ENCODE results near the gene SLC16A4. TPM values are rescaled to one million over a fixed set of nuclear protein-coding genes. Genes with fewer than 3 reads are reported as not detected.
A peak's percentile ranks its signal among the peaks of the same experiment; 100 is the strongest.

The SLC16A4 gene
- total RNA-seq, 1 donor = 76.0 TPM

DNA sequence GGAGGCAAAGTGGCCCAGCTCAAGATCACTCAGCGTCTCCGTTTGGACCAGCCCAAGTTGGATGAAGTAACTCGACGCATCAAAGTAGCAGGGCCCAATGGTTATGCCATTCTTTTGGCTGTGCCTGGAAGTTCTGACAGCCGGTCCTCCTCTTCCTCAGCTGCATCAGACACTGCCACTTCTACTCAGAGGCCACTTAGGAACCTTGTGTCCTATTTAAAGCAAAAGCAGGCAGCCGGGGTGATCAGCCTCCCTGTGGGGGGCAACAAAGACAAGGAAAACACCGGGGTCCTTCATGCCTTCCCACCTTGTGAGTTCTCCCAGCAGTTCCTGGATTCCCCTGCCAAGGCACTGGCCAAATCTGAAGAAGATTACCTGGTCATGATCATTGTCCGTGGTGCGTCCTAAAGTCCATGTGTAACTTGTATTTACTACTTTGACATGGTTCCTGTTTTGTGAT, 48.9 kb downstream of the SLC16A4 start:
- peak overlapping the region; percentile 87 for H3K4me2 ChIP-seq (ENCODE audit: insufficient read depth, low read length)
- no peaks in the 10 kb centered on the region for H3K9me3 ChIP-seq (ENCODE audit: low read depth, low read length)
- H3K4me3 ChIP-seq (ENCODE audit: insufficient read depth, low read length) = peak overlapping the region; percentile 31
- peaks cover 76% of the 10 kb centered on the region for H3K79me2 ChIP-seq (ENCODE audit: insufficient read depth, low read length)
- peaks cover 30% of the 10 kb centered on the region for H3K36me3 ChIP-seq (ENCODE audit: insufficient read depth, low read length)
- no peak overlapping the region for H3K27ac ChIP-seq (ENCODE audit: low read depth, low read length)
- peaks cover 51% of the 10 kb centered on the region for H3K4me1 ChIP-seq (ENCODE audit: insufficient read depth, low read length)
- peaks cover 41% of the 10 kb centered on the region for H4K20me1 ChIP-seq (ENCODE audit: insufficient read depth, low read length)
- H2AFZ ChIP-seq (ENCODE audit: low read length) = no peak overlapping the region
- no peak for DNase-seq (ENCODE audit: insufficient read length, low spot score, missing footprints)
- H3K27me3 ChIP-seq (ENCODE audit: insufficient read depth, low read length) = no peaks in the 10 kb centered on the region
- TF ChIP-seq, protein P1, sequence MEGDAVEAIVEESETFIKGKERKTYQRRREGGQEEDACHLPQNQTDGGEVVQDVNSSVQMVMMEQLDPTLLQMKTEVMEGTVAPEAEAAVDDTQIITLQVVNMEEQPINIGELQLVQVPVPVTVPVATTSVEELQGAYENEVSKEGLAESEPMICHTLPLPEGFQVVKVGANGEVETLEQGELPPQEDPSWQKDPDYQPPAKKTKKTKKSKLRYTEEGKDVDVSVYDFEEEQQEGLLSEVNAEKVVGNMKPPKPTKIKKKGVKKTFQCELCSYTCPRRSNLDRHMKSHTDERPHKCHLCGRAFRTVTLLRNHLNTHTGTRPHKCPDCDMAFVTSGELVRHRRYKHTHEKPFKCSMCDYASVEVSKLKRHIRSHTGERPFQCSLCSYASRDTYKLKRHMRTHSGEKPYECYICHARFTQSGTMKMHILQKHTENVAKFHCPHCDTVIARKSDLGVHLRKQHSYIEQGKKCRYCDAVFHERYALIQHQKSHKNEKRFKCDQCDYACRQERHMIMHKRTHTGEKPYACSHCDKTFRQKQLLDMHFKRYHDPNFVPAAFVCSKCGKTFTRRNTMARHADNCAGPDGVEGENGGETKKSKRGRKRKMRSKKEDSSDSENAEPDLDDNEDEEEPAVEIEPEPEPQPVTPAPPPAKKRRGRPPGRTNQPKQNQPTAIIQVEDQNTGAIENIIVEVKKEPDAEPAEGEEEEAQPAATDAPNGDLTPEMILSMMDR (IDR thresholded peaks at IDR 0.05; ENCODE audit: extremely low read depth, low read depth, low read length) = no peak

DNA sequence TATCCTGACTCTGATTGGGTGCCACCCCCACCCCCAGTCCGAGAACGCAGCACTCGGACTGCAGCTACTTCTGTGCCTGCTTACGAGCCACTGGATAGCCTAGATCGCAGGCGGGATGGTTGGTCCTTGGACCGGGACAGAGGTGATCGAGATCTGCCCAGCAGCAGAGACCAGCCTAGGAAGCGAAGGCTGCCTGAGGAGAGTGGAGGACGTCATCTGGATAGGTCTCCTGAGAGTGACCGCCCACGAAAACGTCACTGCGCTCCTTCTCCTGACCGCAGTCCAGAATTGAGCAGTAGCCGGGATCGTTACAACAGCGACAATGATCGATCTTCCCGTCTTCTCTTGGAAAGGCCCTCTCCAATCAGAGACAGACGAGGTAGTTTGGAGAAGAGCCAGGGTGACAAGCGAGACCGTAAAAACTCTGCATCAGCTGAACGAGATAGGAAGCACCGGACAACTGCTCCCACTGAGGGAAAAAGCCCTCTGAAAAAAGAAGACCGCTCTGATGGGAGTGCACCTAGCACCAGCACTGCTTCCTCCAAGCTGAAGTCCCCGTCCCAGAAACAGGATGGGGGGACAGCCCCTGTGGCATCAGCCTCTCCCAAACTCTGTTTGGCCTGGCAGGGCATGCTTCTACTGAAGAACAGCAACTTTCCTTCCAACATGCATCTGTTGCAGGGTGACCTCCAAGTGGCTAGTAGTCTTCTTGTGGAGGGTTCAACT, 49.5 kb downstream of the SLC16A4 start:
- TF ChIP-seq, protein P1 (IDR thresholded peaks at IDR 0.05; ENCODE audit: extremely low read depth, low read depth, low read length) = no peak
- no peaks in the 10 kb centered on the region for H3K27me3 ChIP-seq (ENCODE audit: insufficient read depth, low read length)
- H3K4me2 ChIP-seq (ENCODE audit: insufficient read depth, low read length) = peak overlapping the region; percentile 87
- H3K4me3 ChIP-seq (ENCODE audit: insufficient read depth, low read length) = peak overlapping the region; percentile 99
- H3K9me3 ChIP-seq (ENCODE audit: low read depth, low read length) = no peaks in the 10 kb centered on the region
- DNase-seq (ENCODE audit: insufficient read length, low spot score, missing footprints) = no peak
- H3K79me2 ChIP-seq (ENCODE audit: insufficient read depth, low read length) = peaks cover 70% of the 10 kb centered on the region
- H2AFZ ChIP-seq (ENCODE audit: low read length) = no peak overlapping the region
- peaks cover 41% of the 10 kb centered on the region for H4K20me1 ChIP-seq (ENCODE audit: insufficient read depth, low read length)
- peaks cover 24% of the 10 kb centered on the region for H3K36me3 ChIP-seq (ENCODE audit: insufficient read depth, low read length)
- peak overlapping the region; percentile 95 for H3K27ac ChIP-seq (ENCODE audit: low read depth, low read length)
- H3K4me1 ChIP-seq (ENCODE audit: insufficient read depth, low read length) = peaks cover 51% of the 10 kb centered on the region

DNA sequence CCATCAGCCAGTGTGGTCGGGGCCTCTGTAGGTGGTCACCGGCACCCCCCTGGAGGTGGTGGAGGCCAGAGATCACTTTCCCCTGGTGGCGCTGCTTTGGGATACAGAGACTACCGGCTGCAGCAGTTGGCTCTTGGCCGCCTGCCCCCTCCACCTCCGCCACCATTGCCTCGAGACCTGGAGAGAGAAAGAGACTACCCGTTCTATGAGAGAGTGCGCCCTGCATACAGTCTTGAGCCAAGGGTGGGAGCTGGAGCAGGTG, 50.7 kb downstream of the SLC16A4 start:
- Histone ChIP-seq H3K4me3 (ENCODE audit: insufficient read depth, low read length) (peak overlapping the region; percentile 99), H3K4me2 (ENCODE audit: insufficient read depth, low read length) (peak overlapping the region; percentile 87), H3K4me1 (ENCODE audit: insufficient read depth, low read length) (peaks cover 51% of the 10 kb centered on the region), H3K36me3 (ENCODE audit: insufficient read depth, low read length) (peaks cover 19% of the 10 kb centered on the region), H3K79me2 (ENCODE audit: insufficient read depth, low read length) (peaks cover 58% of the 10 kb centered on the region), H4K20me1 (ENCODE audit: insufficient read depth, low read length) (peaks cover 41% of the 10 kb centered on the region), H2AFZ (ENCODE audit: low read length) (no peak overlapping the region), H3K9me3 (ENCODE audit: low read depth, low read length) (no peaks in the 10 kb centered on the region), H3K27ac (ENCODE audit: low read depth, low read length) (peak overlapping the region; percentile 95), H3K27me3 (ENCODE audit: insufficient read depth, low read length) (no peaks in the 10 kb centered on the region)
- DNase-seq (ENCODE audit: insufficient read length, low spot score, missing footprints) = peak; percentile 77
- TF ChIP-seq, protein P1 (IDR thresholded peaks at IDR 0.05; ENCODE audit: extremely low read depth, low read depth, low read length) = no peak

DNA sequence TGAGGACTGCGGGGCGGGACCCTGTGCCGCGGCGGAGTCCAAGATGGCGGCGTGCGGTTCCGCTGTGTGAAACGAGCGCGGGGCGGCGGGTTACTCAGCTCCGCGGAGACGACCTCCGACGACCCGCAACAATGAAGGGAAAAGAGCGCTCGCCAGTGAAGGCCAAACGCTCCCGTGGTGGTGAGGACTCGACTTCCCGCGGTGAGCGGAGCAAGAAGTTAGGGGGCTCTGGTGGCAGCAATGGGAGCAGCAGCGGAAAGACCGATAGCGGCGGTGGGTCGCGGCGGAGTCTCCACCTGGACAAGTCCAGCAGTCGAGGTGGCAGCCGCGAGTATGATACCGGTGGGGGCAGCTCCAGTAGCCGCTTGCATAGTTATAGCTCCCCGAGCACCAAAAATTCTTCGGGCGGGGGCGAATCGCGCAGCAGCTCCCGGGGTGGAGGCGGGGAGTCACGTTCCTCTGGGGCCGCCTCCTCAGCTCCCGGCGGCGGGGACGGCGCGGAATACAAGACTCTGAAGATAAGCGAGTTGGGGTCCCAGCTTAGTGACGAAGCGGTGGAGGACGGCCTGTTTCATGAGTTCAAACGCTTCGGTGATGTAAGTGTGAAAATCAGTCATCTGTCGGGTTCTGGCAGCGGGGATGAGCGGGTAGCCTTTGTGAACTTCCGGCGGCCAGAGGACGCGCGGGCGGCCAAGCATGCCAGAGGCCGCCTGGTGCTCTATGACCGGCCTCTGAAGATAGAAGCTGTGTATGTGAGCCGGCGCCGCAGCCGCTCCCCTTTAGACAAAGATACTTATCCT, 51.2 kb downstream of the SLC16A4 start:
- peaks cover 19% of the 10 kb centered on the region for H3K36me3 ChIP-seq (ENCODE audit: insufficient read depth, low read length)
- H3K79me2 ChIP-seq (ENCODE audit: insufficient read depth, low read length) = peaks cover 53% of the 10 kb centered on the region

More for the DNA sequence above, 51.2 kb downstream of the SLC16A4 start:
- H3K4me1 ChIP-seq (ENCODE audit: insufficient read depth, low read length) = peaks cover 51% of the 10 kb centered on the region
- peak overlapping the region; percentile 99 for H3K4me3 ChIP-seq (ENCODE audit: insufficient read depth, low read length)
- H2AFZ ChIP-seq (ENCODE audit: low read length) = peak overlapping the region; percentile 98
- peaks cover 41% of the 10 kb centered on the region for H4K20me1 ChIP-seq (ENCODE audit: insufficient read depth, low read length)
- H3K27me3 ChIP-seq (ENCODE audit: insufficient read depth, low read length) = no peaks in the 10 kb centered on the region
- peak overlapping the region; percentile 95 for H3K27ac ChIP-seq (ENCODE audit: low read depth, low read length)
- TF ChIP-seq, protein P1 (IDR thresholded peaks at IDR 0.05; ENCODE audit: extremely low read depth, low read depth, low read length) = peak; percentile 45
- peak; percentile 70 for DNase-seq (ENCODE audit: insufficient read length, low spot score, missing footprints)
- peak overlapping the region; percentile 87 for H3K4me2 ChIP-seq (ENCODE audit: insufficient read depth, low read length)
- no peaks in the 10 kb centered on the region for H3K9me3 ChIP-seq (ENCODE audit: low read depth, low read length)
